Fibroblast of the conjunctiva (primary cell): ENCODE measurements around the gene DDX5.
A peak's percentile ranks its signal among the peaks of the same experiment; 100 is the strongest.
"Not testable (repeated sequence)": the region's sequence is repeated elsewhere in the genome, so short reads cannot be mapped to it uniquely, and the experiment has no call there.

Source experiments
- DNase-seq: peaks from one replicate; pipeline ENCODE4 v3.0.0-alpha.2; 2010; ENCODE audit warnings: low read depth

Gene DDX5

DNA sequence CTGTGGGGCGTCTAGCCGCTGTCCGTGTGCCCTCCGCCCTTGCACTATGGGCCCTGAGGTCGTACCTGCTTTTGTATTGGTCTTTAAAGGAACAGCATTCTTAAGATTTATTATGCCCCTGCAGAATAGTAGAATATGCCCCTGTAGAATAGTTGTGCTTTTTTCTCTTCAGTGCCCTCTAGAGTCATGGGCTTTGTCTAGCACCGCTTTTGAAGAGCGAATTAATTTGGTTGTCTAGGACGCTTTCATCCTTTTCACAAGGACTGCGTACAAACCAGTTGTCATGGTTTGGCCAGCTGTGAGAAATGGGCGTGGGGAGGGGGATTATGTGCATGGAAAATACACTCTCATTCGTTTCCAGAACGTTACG is 1.3 kb upstream of the DDX5 start:
- DNase-seq: peak; percentile 67

DNA sequence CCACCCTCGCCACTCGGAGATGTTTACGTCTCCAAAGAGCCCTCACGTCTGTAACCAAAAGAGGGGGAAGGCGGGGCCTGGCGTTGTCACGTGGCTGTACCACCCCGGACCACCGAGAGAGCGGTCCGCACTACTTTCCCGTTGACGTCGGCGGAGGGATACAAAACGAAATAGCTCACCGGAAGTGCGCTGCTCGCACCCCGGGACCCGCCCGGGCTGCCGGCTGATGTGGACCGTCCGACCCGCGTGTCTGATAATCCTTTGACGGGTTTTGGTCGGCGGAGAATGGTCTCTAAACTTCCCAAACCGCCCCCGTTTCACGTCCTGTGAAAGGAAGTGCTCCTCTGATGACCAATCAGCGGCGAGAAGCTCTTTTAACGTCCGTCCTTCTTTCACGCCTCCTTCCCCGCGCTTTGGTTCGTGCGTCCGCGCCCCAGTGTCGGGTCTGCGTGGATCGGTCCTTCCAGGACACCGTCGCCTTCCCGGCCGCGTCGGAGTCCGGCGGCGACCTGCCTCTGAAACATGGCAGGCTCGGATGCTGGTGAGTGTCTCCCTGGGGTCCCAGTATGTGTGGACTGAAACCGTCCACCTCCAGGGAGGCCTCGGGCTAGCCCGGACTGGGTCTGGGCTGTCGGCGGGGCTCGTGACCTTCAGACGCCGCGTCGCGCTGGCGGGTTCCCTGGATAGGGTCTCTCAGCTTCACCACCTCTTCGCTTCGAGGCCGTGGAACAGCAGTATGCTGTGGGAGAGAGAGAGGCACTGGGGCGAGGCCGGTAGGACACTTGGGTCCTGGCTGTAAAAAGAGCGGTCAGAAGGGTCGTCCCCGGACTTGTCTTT is 705 bp upstream of the DDX5 start, which contains the start of gene CEP95:
Gene CEP95 (plus strand): TSS at position 402 of the 837 bp plus-strand sequence. CDS start 121 bp downstream, at position 523.
- peak; percentile 96 for DNase-seq

DNA sequence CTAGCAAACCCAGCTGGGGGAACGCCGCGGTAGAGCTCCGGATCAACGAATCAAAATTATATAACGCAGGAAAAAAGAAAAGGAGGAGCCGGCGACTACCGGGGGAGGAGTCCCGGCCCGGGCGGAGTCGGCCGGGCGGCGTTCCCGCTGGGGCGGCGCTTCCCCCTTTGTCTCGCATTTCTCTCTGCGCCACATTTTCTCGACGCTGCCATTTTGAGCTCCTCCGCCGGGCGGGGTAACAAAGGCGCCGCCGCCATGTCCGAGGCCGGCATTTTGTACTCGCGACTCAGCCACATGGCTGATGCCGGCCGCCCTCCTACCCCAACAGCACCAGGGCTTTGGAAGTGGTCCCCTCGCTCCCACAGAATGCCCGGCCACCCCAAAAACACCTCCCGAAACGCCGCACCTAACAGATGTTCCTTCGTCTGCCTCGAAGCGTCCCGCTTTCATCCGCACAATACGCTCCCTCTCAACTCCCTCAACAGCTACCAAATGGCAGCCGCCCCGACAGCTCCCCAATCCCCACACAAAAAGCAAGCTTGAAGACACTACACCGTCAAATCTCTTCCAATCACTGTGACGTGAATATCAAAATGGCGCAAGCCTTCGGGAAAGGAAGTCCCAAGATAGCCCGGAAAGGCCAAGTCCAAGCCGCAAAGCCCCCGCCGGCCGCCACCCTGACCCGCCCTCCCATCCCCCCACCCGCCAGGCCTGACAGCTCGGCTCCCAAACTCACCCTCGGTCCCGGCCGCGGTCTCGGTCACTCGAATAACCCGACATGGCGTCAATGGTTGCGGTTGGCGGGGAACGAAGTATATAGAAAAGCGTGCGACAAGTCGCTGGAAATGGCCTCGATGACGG is 519 bp downstream of the DDX5 start:
- DNase-seq: peak; percentile 81

DNA sequence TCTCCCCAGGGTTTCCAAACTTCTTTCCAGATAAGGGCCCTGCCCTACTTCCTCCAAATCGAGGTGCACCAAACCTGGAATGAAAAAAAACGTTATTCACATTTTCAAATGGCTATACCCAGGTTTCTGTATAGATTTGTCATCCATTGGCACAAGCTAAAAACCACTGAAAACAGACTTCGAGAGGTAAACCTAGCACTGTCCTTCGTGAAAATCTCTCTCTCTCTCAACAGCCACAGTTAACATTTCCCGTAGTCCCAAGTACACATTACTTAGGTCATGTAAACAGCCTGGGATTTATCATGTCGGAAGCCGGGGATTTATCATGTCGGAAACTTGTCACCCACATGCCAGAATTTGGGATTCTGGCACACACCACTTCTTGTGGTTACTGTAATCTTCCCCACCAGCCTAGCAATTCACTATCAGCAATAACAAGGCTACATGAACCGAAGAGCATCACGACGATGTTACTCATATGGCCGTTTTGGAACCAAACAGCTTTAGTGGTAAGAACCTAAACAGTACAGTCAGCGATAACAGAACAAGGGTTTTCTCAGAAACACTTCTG is 1.2 kb downstream of the DDX5 start:
- DNase-seq: no peak

DNA sequence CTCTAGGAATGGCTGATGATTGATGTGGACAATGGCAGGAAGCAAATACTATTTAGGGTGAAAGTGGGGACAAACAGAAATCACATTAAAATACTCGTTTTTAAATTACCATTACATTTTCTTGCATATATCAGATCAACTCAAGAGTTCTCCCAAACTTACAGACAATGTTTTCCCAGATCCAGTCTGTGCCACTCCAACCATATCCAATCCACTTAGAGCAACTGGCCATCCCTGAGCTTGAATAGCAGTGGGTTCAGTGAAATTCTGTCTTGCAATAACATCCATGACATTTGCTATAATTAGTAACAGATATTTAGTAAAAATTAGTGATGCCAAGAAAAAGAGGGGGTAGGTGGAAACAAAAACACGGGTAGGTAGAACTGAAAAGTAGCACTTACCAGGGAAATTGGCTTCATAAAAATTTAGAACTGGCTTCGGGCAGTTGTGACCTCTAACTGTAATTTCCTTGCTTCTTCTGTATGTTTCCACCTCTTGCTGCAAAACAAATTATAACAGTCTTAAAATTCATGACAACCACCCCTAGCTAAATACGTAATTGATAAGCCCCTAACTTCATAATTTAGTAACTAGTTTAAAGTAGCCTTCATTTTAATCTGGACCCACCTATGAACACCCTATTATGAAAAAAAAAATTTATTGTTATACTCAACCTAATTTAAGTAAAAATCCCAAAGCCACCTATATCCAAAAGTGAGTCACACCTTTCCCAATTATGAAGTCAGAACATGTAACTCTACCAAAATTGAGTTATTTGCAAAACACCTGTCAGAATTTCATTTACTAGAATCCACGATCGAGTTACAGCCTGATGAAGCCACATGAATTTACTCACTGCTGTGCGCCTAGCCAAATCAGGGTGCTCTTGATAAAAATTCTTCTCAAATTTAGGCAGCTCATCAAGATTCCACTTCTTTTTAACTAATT is 2.0 kb downstream of the DDX5 start:
- no peak for DNase-seq

DNA sequence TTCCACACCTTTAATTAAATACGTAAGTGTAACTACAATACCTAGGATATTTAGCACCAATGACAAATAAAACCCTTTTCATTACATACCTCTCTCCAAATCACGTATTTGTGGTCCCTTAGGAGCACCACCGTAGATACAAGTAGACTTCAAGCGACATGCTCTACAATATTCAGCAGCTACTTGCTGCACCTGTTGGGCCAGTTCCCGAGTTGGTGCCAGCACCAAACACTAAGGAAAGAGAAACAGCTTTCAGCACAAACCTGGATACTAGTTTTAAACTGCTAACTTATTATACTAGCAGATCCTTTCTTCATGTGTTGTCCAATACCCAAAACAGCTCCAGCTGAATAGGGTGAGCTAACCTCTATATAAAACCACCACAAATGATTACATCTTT is 2.7 kb downstream of the DDX5 start:
- DNase-seq: no peak

DNA sequence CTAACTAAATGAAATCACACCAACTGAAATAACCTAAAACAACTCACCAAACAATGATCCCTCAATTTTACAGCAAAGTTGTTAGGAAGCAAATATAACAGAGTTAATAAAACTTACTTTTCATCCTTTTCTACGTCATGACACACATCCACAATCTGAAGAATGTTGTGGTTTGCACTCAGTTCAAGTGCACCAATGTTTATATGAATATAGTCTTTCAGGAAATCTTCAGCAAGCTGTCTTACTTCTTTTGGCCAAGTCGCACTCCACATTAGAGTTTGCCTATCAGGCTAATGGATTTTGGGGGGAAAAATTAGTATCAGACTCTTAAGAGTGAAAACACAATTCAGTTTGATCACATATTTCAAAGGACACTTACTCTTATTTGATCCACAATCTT is 3.3 kb downstream of the DDX5 start:
- no peak for DNase-seq

DNA sequence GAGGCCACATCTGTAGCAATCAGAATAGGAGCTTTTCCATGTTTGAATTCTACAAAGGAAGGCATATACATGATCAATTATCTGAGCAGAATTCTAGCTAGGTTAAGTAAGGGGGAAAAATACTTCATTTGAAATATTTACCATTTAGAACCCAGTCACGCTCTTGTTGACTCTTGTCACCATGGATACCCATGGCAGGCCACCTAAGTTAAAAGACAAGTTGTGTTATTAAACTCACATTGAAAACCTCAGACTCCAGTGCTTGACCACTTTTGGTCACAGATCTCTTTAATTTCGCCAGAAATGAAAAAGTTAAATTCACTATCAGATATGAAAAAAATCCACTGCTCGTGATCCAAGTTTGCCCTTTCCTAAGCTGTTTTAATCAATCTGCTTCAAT is 4.1 kb downstream of the DDX5 start:
- DNase-seq: no peak

DNA sequence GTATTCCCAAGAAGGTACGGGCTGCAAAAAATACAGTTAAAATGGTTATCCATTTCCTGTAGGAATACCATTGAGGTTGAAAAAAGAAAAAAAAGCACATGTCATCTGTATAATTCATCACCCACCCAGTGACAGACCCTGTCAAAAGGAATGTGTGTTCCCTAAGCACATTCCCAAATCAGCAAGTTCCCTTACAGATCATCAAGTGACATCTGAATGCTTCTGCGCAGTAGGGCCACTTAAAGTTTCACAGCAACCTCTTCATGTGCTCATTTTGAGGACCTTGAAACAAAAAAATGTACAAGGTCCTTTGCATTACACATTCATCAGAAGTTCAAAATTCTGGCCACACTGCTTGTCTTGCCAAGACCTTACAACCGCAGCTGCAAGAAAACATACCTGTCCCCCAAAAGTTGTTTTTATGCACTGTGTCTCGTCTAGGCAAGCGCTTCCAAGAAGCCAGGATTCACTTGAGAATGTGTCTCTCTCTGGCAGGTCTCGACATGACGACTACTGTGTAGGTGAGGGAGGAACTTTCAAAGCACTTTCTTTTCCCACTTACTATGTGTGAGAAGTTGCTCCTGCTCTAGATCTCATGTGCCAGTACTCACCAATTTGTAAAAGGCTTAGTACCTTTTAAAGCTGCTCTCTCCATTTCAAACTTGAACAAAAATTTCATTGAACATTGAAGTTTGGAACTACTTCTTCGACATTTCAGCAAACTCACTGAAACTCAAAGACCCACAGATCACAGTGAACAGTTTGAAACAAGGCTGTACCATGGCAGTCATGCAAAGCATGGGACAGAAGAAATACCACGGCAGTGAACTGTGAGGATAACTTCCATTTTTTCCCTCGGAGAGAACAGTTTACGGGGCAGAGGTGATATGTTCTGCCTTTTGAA is 5.0 kb downstream of the DDX5 start:
- DNase-seq: no peak

DNA sequence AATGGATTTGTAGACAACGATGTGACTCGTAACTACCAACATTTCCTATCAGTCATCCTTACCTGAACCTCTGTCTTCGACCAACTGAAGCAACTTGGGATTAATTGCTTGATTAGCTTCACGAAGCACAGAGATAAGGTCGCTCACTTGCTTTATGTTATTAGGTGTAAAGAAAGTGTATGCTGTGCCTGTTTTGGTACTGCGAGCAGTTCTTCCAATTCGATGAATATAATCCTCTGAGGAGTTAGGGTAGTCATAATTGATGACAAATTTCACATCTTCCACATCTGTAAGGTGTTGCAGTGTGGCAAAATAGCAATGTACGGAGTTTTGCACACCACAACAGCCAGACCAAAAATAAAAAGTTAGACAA is 5.6 kb downstream of the DDX5 start:
- no peak for DNase-seq

DNA sequence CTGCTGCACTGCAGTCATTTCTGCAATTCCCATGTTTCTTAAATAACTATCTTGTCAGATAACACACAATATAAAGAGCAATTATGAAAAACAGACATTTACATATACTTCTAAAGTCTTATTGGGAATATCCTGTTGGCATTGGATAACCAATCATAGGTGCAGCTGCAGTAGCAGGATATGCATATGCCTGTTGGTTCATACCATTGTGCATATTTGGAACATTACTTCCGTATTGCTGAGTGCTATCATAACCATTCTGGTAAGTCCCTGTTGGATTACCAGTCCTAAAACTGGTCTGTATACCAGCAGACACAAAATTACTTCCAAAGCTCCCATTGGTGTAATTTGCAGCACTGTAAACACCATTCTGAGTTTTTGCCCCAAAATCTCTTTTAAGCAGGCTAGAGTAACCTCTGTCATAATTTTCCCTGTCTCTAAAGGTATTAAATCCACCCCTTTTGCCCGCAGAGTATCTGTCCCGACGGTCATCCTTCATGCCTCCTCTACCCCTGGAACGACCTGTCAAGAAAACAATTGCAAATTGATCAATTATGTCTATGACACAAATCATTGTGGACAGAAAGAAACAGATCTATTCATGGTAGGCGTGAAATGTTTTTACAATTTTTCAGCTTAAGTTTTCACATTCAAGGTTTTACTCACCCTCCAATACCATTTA is 6.1 kb downstream of the DDX5 start:
- no peak for DNase-seq

DNA sequence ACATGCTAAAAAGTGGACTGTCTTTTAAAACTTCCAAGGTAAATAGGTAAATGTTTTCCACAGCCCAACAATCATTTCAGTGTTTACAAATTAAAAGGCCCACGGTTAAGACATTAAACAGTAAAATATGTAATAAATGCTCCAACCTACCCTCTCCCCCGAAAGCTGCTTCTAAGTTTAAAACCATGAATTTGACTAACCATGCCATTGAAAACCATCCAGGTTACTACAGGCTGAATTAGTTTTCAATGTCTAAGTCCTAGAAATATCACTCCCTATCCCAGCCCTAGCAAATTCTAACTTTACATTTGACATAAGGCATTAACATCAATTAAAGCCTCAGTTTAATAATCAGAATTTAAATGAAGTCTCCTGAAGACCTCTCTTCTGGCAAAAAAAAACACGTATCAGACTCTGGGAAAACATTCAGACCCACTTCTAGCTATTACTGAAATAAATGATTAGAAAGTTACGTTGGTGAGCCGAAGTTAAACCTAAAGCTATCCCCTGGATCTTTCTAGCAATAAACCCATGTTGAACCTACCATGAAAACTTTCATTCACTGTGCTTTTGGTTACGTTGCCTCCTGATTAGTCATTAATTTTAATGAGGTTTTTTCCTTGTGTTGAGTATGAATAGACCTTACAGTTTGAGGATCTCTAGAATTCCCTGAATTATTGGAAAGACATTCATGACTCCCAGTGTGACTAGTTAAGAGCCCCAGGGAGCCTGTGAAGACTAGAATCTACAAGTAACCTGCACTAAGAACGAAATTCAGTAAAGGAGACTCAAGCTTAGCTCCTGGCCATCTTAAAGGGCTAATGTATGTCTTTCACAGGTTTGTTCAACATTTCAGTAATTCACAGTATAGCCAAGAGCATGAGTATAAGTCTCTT is 7.5 kb downstream of the DDX5 start:
- no peak for DNase-seq

DNA sequence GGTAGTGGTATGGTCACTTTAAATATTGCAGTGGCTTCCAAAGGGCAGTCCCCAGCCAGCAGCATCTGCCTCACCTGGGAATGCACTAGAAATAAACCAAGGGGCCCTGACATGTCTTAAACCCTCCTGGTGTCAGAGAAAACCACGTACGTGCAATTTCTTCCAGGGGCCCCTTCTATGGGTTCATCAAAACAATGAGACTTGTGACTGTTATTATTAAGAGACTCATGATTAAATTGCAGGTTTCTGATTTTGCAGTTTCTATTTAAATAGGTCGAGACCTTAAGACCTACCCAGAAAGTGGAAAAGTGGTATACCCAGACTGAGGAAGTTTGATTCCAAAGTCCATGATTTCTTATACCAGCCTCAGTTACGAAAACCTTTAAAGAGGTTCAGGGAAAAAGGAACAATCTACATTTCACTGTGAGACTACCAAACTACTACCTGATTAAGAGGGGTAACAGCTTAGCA is 8.5 kb downstream of the DDX5 start:
- no peak for DNase-seq

DNA sequence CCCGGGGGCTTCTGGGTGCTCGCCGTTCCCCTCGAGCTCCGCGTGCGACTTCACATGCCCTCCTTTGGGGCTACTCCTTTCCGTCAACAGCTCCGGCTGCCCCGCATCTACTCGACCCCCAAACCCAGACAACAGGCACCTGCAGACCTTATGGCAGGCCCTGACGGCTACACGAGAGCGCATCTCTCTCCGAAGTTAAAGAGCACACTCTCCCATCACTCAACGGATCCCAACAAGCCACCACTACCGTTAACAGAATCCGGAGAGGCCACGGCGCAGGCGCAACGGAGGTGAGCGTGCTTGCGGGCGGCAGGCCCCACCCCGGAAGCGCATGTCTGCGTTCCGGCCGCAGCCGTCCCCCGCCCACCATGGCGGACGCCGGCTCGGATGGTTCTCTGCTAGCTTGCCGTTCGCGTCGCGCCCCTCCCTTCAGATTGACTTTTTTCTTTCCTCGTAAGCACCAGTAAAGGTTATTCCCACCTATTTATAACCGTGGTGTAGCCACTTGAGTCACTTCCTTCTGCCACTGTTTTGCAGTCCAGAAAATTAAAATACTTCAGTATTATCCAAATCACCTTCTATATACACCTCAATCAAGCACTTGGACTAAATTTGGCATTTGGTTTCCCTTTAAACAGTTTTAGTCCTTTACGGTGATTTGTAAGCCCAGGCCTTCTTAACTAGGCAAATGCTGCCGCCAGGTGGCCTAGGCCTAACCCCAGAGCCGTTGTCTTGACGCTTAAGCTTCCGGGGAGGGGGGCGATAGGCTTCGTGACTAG is 9.1 kb downstream of the DDX5 start, which contains the start of gene POLG2:
Gene POLG2 (minus strand): TSS at position 269 of the 779 bp plus-strand sequence. CDS start 86 bp downstream, at position 183.
- DNase-seq: peak; percentile 84

DNA sequence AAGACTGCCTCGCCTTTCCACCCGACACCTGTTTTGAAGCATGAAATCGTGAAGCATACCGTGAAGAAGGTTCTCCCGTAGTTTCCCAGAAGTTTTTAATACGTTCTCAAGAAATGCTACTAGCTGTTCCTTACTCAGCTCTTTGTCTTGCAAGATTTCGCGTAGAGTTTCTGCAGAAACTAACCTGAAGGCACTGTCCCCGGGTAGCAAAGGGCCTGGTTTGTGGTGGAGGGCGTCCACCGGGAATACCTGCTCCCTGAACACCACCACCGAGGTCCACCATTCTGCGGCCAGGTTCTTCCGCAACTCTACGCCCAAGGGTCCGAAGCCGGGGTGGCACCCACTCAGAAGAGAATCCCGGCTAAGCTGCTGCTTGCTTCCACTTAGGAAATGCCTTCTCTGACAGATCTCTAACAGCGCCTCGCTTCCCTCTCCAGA is 9.7 kb downstream of the DDX5 start:
- DNase-seq: no peak

DNA sequence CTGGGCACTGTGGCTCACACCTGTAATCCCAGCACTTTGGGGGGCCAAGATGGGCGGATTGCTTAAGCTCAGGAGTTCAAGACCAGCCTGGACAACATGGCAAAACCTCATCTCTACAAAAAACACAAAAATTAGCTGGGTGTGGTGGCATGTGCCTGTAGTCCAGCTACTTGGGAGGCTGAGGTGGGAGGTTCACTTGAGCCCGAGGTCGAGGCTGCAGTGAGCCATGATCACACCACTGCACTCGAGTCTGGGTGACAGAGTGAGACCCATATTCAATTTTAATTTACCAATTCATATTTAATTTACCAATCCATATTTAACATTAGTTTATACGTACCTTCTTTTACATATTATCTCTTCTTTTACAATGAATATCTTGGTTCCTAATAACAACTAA is 10.8 kb downstream of the DDX5 start:
- DNase-seq: not testable (repeated sequence)

DNA sequence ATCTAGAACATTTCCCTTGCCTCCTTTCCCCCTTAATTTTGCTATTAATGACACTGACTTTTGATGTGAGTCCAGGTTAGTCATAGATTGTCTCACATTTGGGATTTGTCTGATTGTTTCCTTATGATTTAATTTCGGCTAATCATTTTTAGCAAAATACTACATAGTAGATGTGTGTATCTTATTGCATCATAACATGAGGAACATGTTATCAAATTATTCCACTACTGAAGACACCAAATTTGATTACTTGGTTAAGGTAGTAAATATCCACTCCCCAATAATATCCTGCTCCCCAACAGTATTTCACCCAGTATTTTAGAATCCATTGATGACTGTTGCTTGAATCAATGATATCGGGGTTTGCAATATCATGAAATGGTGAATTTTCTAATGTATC is 12.0 kb downstream of the DDX5 start:
- DNase-seq: no peak
